PFSK-1 (cell line): ENCODE measurements around the gene KCNMA1.

ENCODE experiments used
- FOXP2 ChIP-seq: optimal IDR thresholded peaks from 2 replicates; pipeline ENCODE3; 2011; ENCODE audit warnings: borderline replicate concordance, control low read depth, inconsistent platforms; ENCODE audit not compliant: insufficient read depth; ENCODE audit errors: extremely low read length, extremely low read depth
- POLR2AphosphoS5 ChIP-seq: IDR thresholded peaks from 2 replicates; pipeline ENCODE4 v1.6.1; 2012; ENCODE audit warnings: low read depth, mild to moderate bottlenecking, control low read depth, low read length, moderate library complexity
- REST ChIP-seq, 2 experiments: IDR thresholded peaks; 2 replicates each; pipeline versions ENCODE4 v1.6.1 to v1.8.0; 2011 to 2012; ENCODE audit warnings: low read depth in 2 of 2, low read length in 2 of 2, control low read depth in 1 of 2, inconsistent platforms in 1 of 2, mild to moderate bottlenecking in 1 of 2, moderate library complexity in 1 of 2; ENCODE audit not compliant: insufficient read depth in 1 of 2
- SIN3A ChIP-seq: IDR thresholded peaks from 2 replicates; pipeline ENCODE4 v1.6.1; 2012; ENCODE audit warnings: mild to moderate bottlenecking, low read length, moderate library complexity, borderline replicate concordance; ENCODE audit not compliant: insufficient read depth
- TAF1 ChIP-seq: IDR thresholded peaks from 2 replicates; pipeline ENCODE4 v1.6.1; 2012; ENCODE audit warnings: low read length, control low read depth, borderline replicate concordance; ENCODE audit not compliant: insufficient read depth

KCNMA1 gene

GRCh38 chr10:77486517-77486916 is 151.1 kb downstream of the KCNMA1 start:
- TF ChIP-seq SIN3A (no peak), FOXP2 (no peak), TAF1 (no peak), POLR2AphosphoS5 (no peak), REST (IDR thresholded peaks at IDR 0.05; ENCODE audit: insufficient read depth in 1 of 2, low read depth in 2 of 2, low read length in 2 of 2) (no peak)

GRCh38 chr10:77485847-77486246 is 151.8 kb downstream of the KCNMA1 start:
- TF ChIP-seq POLR2AphosphoS5 (no peak), FOXP2 (no peak), TAF1 (no peak), SIN3A (no peak), REST (IDR thresholded peaks at IDR 0.05; ENCODE audit: insufficient read depth in 1 of 2, low read depth in 2 of 2, low read length in 2 of 2) (no peak)

DNA sequence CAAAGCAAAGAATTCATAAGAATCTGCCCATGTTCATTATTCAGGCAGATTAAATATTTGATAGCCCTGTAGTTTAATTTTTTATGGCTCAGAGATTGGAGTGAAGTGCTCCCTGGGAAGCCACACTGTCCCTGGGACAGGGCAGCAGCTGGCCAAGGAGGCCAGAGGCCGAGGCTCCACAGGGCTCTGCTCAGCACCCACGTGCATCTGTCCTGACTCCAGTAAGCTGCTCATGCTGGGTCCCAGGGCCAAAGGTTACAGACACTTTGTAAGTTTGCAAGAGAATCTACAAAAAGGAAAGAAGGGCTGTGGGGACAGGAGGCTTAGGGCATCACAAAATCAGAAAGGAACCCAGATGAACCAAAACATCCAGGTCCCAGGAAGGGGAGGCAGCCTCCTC is 155.5 kb downstream of the KCNMA1 start:
- TF ChIP-seq REST (IDR thresholded peaks at IDR 0.05; ENCODE audit: insufficient read depth in 1 of 2, low read depth in 2 of 2, low read length in 2 of 2), result no peak
- no peak for TF ChIP-seq FOXP2
- TF ChIP-seq TAF1, result no peak
- TF ChIP-seq POLR2AphosphoS5, result no peak
- no peak for TF ChIP-seq SIN3A

GRCh38 chr10:77479586-77479985 is 158.0 kb downstream of the KCNMA1 start:
- TF ChIP-seq SIN3A (no peak), REST (IDR thresholded peaks at IDR 0.05; ENCODE audit: insufficient read depth in 1 of 2, low read depth in 2 of 2, low read length in 2 of 2) (no peak)

DNA sequence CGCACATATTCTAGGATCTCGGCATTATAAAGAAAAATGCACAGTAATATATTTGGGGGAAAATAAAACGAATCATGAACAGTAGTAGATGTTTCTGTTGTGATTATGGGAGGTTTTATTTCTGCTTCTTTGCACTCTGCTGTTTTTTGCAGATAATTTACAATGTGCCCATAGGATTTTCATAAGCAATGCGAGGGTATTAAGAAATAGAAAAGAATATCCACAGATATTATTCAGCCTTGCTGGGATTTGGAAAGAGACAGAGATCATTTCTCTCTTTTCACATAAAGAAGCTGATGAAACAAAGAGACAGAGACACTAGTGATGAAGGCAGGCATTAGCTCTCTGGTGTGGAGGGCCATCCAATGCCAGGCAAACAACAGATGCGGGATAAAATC is 158.6 kb downstream of the KCNMA1 start:
- TF ChIP-seq FOXP2, result no peak
- TF ChIP-seq SIN3A, result no peak
- no peak for TF ChIP-seq POLR2AphosphoS5
- no peak for TF ChIP-seq TAF1
- no peak for TF ChIP-seq REST (IDR thresholded peaks at IDR 0.05; ENCODE audit: insufficient read depth in 1 of 2, low read depth in 2 of 2, low read length in 2 of 2)
